A673 (cell line): ENCODE data around the gene PAX5.

ENCODE experiments used
- CTCF ChIP-seq: fragments of 300-800, 200-600 bp; sonication (generic); conservative IDR thresholded peaks from 2 replicates; pipeline ENCODE4 v1.5.1; 2017; ENCODE audit warnings: low read depth, mild to moderate bottlenecking, antibody characterized with exemption, low read length, moderate library complexity, mixed read lengths
- EZH2 ChIP-seq: fragments of 200-600 bp; sonication (generic); IDR thresholded peaks from 2 replicates; pipeline ENCODE4 v1.6.1; 2017; ENCODE audit warnings: borderline replicate concordance, low read depth, mild to moderate bottlenecking, mixed read lengths, antibody characterized with exemption, low read length; ENCODE audit not compliant: poor library complexity, severe bottlenecking

- peak; percentile 43 for TF ChIP-seq CTCF
- TF ChIP-seq EZH2, result no peak
Measured at GRCh38 chr9:36793277-36793676, 240.8 kb downstream of the PAX5 start.
